WERI-Rb-1 (cell line): ENCODE data around the gene SMIM31.

Experiments used
- DNase-seq: peaks from one replicate; pipeline ENCODE4 v3.0.0-alpha.2; 2020
- H3K27ac ChIP-seq: fragments of 250-450 bp; sonication (Bioruptor Pico); 2 replicates; pipeline ENCODE4 v1.5.1; 2020; ENCODE audit warnings: mild to moderate bottlenecking, moderate library complexity
- H3K27me3 ChIP-seq: fragments of 250-450 bp; sonication (Bioruptor Pico); 2 replicates; pipeline ENCODE4 v1.5.1; 2021; ENCODE audit warnings: mild to moderate bottlenecking, low read depth, moderate library complexity; ENCODE audit not compliant: insufficient read depth, severe bottlenecking
- H3K36me3 ChIP-seq: fragments of 250-450 bp; sonication (Bioruptor Pico); 2 replicates; pipeline ENCODE4 v1.5.1; 2020; ENCODE audit warnings: mild to moderate bottlenecking, moderate library complexity
- H3K4me3 ChIP-seq: 2 replicates; pipeline ENCODE4 v1.5.1; 2011; ENCODE audit warnings: low read depth, mild to moderate bottlenecking, control low read depth, low read length
- H3K9me3 ChIP-seq: fragments of 250-450 bp; sonication (Bioruptor Pico); 2 replicates; pipeline ENCODE4 v1.5.1; 2021; ENCODE audit warnings: mild to moderate bottlenecking, moderate library complexity; ENCODE audit not compliant: severe bottlenecking
- CTCF ChIP-seq: IDR thresholded peaks from 2 replicates; pipeline ENCODE4 v1.5.1; 2011; ENCODE audit warnings: low read depth, mild to moderate bottlenecking, control low read depth, inconsistent platforms, low read length

SMIM31 gene

GRCh38 chr4:164770010-164770724, 16.2 kb downstream of the SMIM31 start:
- no peaks in the 10 kb centered on the region for H3K9me3 ChIP-seq
- DNase-seq, result no peak
- TF ChIP-seq CTCF, result no peak
- no peak overlapping the region for H3K4me3 ChIP-seq
- H3K27ac ChIP-seq, result no peak overlapping the region
- no peaks in the 10 kb centered on the region for H3K27me3 ChIP-seq
- no peaks in the 10 kb centered on the region for H3K36me3 ChIP-seq

- Histone ChIP-seq H3K9me3 (no peaks in the 10 kb centered on the region), H3K27ac (no peak overlapping the region), H3K36me3 (no peaks in the 10 kb centered on the region), H3K4me3 (no peak overlapping the region), H3K27me3 (no peaks in the 10 kb centered on the region)
- TF ChIP-seq CTCF, result no peak
- no peak for DNase-seq
Observed at GRCh38 chr4:164771088-164771487, 17.2 kb downstream of the SMIM31 start.

GRCh38 chr4:164772076-164772475, 18.1 kb downstream of the SMIM31 start:
- no peak for DNase-seq
- H3K36me3 ChIP-seq, result no peaks in the 10 kb centered on the region
- H3K4me3 ChIP-seq, result no peak overlapping the region
- no peaks in the 10 kb centered on the region for H3K9me3 ChIP-seq
- TF ChIP-seq CTCF, result no peak
- H3K27ac ChIP-seq, result no peak overlapping the region
- no peaks in the 10 kb centered on the region for H3K27me3 ChIP-seq

DNA sequence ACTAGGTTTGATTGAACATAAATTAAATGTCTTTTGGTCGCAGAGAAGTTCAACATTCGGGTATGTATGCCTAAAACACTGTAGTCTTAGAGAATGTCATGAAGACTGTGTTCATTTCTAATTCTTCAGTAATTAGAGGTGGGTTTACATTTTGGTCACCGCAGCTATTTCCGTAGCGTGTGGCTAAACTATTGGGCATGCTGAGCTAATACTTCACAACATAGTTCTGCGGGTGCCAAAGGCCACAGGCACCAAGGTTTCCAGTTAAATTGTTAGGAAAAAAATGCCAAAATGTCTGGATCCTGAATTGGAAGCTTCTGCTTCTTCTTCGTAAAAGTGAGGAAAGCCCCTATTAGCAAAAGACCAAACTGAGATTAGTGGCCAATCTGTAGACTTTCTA, 25.1 kb downstream of the SMIM31 start:
- no peak for DNase-seq
- H3K4me3 ChIP-seq, result no peak overlapping the region
- H3K27ac ChIP-seq, result no peak overlapping the region
- no peaks in the 10 kb centered on the region for H3K36me3 ChIP-seq
- no peak for TF ChIP-seq CTCF
- H3K27me3 ChIP-seq, result no peaks in the 10 kb centered on the region
- H3K9me3 ChIP-seq, result no peaks in the 10 kb centered on the region

- DNase-seq, result peak; percentile 56
- Histone ChIP-seq H3K27me3 (no peaks in the 10 kb centered on the region), H3K9me3 (no peaks in the 10 kb centered on the region), H3K27ac (no peak overlapping the region), H3K36me3 (no peaks in the 10 kb centered on the region), H3K4me3 (no peak overlapping the region)
- peak; percentile 93 for TF ChIP-seq CTCF
Observed at GRCh38 chr4:164779811-164780216, 25.9 kb downstream of the SMIM31 start.

GRCh38 chr4:164780839-164781238, 26.9 kb downstream of the SMIM31 start:
- Histone ChIP-seq H3K4me3 (no peak overlapping the region), H3K27ac (no peak overlapping the region), H3K9me3 (no peaks in the 10 kb centered on the region), H3K36me3 (no peaks in the 10 kb centered on the region), H3K27me3 (no peaks in the 10 kb centered on the region)
- no peak for DNase-seq
- TF ChIP-seq CTCF, result no peak
